Adrenal gland (tissue), 5 donors: ENCODE data around the gene SORL1.

Experiments used
- POLR2A ChIP-seq, 2 donors: fragments of 450-650 bp; IDR thresholded peaks; one replicate each; pipeline ENCODE4 v1.6.1; 2017; ENCODE audit warnings: antibody characterized with exemption in 2 of 2, mild to moderate bottlenecking in 2 of 2, moderate library complexity in 1 of 2
- TF ChIP-seq, protein P1 (sequence below), 6 experiments: fragments of 450-650 bp in 4 of 6; fragments of 200-600 bp in 2 of 6; sonication (generic) in 1 of 6; IDR thresholded peaks; 1 replicate in 5 of 6; 2 replicates in 1 of 6; pipeline versions ENCODE4 v1.5.1 to v1.8.0; 2016 to 2021; ENCODE audit warnings: antibody characterized with exemption in 6 of 6, mild to moderate bottlenecking in 2 of 6, moderate library complexity in 1 of 6
- donor health status: DM: no; HTN: no; CAD: no.

DNA sequence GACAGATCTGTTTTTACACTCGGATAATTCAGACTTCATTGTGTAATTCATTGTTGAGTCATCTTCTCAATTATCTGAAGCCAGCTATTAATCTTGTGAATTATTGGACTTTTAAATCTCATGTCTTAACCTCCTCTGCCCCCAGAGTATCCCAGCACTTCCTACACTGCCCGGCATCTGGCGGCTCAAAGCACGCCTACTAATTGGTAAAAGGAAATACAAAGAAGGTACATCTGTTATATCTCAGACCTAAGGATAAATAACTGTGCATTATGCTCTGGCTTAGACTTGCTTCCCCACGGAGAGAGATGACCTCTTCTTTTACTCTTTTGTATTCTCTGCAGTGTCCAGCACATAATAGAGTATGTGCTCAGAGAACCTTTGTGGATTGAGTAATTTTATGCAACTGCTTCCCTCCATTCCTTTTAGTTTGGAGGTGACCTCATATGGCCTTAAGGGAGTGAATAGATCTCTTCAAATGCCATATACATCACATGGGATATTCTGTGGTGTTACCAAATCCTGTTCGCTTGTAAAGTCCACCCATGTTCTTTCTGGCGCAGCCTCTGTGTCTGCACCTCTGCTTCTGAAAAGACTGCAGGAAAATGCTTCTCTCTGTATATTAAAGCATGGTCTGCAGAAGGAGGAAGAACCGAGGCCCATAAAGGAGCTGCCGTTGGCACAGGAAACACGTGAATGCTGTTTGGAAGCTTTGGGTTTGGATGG, 126.3 kb downstream of the SORL1 start:
- TF ChIP-seq, protein P1, sequence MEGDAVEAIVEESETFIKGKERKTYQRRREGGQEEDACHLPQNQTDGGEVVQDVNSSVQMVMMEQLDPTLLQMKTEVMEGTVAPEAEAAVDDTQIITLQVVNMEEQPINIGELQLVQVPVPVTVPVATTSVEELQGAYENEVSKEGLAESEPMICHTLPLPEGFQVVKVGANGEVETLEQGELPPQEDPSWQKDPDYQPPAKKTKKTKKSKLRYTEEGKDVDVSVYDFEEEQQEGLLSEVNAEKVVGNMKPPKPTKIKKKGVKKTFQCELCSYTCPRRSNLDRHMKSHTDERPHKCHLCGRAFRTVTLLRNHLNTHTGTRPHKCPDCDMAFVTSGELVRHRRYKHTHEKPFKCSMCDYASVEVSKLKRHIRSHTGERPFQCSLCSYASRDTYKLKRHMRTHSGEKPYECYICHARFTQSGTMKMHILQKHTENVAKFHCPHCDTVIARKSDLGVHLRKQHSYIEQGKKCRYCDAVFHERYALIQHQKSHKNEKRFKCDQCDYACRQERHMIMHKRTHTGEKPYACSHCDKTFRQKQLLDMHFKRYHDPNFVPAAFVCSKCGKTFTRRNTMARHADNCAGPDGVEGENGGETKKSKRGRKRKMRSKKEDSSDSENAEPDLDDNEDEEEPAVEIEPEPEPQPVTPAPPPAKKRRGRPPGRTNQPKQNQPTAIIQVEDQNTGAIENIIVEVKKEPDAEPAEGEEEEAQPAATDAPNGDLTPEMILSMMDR (IDR thresholded peaks at IDR 0.05), result no peak
- TF ChIP-seq POLR2A (IDR thresholded peaks at IDR 0.05), result no peak
